ENCODE measurements around the gene RNF157.

Gene RNF157

GRCh38 chr17:76138896-76139752, 101.2 kb downstream of the RNF157 start:
- DNase-seq: no peak

DNA sequence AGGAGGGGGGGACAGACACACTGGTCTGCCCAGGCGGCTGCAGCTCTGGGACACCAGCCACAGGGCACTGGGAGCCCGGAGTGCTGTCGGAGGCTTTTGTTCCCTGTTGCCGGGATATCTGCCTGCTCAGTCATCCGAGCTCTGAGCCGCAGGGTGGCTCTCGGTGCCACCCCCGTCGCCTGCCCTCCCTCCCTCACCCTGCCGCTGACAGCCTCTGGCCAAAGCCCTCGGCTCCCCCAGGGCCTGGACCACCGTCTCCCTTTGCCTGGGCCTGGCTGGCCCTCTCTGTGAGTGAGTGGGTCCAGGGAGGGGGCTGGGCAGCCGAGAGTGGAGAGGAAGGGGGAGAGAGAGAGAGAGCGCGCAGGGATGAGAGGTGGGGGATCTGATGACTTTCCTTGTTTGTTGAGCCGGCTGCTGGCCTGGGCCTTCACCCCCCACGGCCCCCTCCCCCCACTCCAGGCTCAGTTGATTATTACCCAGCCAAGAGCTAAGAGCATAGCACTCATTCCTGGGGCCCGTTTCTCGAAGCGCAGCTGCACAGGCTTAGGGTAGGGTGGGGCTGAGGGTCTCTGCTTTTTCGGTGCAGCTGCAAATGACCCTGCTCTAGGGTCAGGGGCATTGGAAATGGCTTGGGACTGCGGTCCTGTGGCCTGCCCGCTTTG, 101.9 kb downstream of the RNF157 start:
- DNase-seq: no peak

DNA sequence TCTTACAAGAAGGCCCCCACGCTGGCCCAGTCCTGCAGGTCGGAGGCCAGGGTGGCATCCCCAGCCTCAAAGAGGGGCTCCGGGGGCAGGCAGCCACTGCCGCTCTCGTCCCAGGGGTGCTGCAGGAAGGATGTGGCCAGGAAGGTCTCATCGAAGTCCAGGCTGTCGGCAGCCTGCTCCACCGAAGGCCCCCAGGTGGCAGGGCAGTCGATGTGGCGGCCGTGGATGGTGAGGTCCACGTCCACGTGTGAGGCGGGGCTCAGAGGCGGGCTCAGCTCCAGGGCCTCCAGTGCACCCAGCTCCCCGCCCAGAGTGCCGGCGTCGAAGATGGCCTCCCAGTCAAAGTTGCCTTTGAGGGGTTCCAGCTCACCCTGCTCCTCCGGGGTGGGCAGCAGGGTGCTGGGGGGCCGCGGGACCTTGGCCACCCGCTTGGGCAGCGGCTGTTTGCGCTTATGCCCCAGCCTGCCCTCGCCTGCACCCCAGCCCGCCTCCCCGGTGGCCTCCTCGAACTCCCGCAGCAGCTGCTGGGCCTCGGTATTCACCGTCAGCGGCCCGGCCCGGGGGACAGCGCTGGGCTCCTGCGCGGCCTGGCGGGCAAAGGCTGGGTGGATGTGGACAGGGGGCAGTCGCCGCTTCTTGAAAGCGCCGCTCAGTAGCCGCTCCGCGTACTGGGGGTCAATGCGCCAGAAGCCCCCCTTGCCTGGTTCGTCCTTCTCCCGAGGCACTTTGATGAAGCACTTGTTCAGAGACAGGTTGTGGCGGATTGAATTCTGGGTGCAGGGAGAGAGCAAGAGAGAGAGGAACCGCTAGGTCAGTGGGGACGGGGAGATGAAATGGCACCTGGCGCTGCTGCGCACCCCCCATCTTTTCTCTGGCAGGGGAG, 102.7 kb downstream of the RNF157 start:
- DNase-seq: no peak

DNA sequence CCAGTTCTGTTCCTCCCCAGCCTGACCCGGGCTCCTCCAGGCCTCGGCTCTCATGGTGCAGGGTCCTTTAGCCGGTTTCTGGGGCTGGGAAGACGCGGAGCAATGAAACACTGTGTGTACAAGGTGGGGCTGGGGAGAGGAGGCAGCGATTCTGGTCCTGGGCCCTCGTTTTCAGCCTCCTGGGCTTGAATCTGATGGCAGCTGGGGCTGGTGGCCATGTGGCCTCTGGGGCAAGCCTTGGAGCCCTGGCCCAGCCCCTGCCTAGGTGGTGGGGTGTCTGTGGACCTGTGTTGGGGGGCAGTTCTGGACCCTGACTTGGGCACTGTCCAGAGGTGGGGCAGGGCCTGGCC, 103.3 kb downstream of the RNF157 start:
- DNase-seq: no peak

DNA sequence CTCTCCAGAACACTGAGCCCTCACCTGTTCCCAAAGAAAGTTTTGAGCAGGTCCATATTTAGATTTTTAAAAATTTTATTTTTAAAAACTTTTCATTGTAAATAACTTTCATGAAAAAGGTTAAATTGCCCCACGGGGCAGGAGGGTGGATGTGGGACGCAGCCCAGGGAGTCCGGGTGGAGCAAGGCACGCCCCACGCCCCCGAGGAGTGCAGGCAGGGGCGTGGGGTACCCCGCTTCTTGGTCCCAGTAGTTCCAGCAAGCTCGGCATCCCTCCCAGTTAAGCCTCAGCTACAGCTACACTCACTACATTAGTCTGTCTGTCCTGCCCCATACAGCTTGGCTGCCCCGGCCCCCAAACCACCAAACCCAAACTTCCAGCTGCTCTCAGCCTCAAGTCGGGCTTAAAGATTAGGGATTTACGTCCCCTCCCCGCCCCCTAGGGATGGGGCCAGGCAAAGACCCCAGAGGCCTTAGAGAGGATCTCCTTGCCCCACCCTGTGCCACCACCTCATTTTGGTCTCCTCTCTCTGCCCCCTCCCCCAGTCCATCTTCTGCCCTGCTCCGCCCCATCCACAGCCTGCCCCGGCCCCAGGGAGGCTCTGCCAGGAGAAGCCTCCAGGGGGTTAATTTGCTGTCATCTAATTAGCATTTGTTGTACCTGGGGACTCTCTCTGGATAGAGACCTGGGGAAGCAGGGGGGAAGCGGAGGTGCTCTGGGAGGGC, 103.9 kb downstream of the RNF157 start:
- DNase-seq: no peak

DNA sequence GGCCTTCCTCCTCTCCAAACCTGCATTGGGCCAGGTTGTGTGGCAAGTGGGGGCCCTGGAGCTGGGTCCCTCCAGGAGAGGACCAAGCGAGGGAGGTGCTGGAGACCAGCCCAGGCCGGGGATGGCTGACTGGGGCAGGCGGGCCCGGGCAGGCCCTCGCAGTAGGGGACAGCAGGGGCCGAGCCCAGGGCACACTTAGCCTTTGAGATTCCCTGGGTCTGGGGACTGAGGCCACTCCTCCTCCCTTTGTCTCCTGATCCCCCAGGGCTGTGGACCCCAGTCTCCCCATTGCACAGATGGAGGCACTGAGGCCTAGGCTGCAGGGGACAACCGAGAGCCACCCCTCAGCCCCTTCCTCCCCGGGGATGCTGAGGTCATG, 104.5 kb downstream of the RNF157 start:
- DNase-seq: no peak

- no peak for DNase-seq
These were observed 105.1 kb downstream of the RNF157 start for GRCh38 chr17:76134911-76135809.

DNA sequence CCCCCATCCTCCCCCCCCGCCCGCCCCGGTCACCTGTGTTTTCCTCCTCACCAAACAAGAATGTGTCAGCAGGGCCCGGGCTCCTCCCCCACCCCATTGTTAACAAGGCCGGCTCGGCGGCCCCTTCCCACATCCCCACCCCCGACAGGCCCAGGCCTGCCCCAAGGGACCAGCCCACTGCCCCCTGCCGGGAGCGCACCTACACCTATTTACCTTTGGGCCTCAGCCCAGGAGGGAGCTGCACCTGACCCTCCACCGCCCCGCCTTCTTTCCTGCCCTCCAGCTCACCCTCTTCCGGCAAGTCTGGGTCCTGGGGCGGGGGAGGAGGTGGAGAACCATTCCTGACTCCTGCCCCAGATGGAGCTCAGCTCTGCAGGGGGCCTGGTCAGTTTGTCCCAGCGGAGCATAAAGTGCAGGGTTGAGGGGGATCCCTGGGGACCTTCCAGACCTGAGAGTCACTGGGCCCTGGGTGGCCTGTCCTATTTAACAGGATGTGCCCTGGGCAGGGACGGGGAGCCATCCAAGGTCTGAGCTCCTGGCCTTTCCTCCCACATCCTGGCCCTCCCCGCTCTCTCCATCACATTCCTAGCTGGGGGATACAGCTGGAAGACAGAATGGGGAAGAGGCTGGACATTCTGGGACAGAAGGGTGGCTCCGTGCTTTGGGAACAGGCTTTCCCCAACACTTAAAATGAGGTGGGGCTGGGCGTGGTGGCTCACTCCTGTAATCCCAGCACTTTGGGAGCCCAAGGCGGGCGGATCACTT, 107.5 kb downstream of the RNF157 start:
- DNase-seq: peak; percentile 41

DNA sequence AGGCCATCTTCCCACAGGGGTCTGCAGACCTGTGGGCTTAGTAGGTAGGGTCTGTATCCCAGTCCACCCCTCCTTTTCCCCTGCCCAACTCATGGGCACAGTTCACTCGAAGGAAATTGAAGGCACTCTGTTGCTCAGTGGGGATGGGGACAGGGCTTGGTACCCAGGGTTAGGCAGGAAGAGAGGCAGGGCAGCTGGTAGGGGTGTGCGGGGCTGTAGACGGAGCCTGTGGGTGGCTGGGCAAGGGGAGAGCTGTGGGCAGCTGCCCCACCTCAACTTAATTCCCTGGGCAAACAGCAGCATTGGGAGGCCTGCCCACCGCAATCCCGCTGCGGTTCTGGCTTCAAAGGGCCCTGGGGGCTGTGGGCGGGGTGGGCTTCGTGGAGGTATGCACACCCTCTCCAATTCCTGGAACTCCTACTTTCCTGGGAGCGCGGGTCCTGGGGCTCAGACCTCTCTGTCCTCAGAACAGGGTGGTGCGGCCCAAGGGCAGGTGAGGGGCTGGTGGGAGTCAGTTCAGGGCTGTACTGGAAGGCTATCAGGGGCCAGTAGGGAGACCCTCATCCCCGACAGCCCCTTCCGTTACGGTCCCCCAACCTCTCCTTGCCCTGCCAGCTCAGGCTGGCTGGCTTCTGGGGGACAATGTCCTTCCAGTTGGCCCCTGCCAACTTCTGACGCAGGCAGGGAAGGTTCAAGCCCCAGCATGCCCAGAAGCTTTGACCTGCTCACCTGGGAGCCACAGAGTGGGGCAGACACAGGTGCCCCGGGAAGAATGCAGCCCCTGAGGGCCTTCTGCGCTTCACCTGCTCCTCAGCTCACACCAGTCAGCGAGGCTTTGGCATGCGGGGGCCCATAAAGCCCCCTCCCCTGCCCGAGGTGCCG, 108.4 kb downstream of the RNF157 start:
- no peak for DNase-seq

- no peak for DNase-seq
These were observed 109.1 kb downstream of the RNF157 start for GRCh38 chr17:76131051-76131691.

- DNase-seq: no peak
These were observed 109.8 kb downstream of the RNF157 start for GRCh38 chr17:76130473-76130872.

DNA sequence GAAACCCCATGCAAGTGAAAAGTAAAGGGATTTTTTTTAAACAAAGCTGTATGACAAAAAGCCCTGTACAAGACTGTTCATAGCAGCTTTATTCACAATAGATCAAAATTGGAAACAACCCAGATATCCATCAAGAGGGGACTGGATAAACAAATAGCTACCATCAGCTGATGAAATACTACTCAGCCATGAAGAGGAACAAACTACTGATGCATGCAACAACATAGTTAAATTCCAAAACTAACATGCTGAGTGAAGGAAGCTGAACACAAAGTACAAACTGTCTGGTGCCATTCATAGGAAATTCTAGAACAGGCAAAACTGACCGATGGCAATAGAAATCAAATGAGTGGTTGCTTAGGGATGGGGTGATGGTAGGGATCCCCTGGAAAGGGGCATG, 114.4 kb downstream of the RNF157 start:
- DNase-seq: no peak

DNA sequence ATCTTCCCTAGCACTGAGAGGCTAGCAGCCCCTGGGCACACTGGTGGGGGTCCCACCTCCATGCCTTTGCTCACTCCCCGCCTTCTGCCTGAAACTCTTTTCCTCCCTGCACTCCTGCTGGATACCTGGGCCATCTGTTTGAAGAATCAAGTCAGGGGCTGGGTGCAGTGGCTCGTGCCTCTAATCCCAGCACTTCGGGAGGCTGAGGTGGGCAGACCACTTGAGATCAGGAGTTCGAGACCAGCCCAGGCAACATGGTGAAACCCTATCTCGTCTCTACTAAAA, 115.0 kb downstream of the RNF157 start:
- DNase-seq: no peak

GRCh38 chr17:76124582-76125390, 115.5 kb downstream of the RNF157 start:
- DNase-seq: no peak

DNA sequence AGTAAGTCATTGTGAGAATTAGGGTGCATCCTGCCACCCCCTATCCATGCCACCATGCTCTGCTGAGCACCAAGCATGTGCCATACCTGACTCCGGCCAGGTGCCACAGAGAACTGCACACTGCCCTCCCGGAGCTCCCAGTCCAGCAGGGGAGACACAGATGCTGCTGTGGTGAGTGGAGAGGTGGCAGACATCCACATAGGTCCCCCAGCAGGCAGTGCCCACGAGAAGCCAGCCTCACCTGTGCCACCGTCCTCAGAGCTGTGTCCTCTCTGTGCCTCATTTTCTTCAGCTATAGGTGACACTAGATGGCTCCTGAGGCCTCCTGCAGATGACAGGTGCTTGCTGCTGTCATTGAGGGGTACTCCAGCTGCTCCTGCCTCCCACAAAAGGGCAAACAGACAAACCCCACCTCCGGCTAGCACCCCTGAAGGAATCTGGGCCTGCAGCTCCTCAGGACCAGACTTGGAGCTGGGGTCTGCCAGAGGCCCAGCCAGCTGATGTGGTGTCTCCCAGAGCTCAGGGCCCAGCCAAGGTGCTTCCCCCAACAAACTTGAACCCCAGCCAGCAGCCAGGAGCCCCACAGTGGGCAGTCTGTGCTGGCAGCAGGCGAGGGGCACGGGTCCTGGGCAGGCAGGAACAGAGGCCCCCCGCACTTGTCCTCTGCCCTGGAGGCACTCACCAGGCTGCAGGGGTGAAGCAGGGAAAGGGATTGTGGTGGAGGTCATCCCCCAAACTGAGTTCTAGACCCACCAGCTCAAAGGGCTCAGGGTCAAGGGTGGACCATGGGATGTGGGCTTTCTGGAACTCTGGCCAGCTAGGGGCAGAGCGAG, 116.3 kb downstream of the RNF157 start:
- peak; percentile 40 for DNase-seq

GRCh38 chr17:76123191-76123499, 117.1 kb downstream of the RNF157 start:
- no peak for DNase-seq

DNA sequence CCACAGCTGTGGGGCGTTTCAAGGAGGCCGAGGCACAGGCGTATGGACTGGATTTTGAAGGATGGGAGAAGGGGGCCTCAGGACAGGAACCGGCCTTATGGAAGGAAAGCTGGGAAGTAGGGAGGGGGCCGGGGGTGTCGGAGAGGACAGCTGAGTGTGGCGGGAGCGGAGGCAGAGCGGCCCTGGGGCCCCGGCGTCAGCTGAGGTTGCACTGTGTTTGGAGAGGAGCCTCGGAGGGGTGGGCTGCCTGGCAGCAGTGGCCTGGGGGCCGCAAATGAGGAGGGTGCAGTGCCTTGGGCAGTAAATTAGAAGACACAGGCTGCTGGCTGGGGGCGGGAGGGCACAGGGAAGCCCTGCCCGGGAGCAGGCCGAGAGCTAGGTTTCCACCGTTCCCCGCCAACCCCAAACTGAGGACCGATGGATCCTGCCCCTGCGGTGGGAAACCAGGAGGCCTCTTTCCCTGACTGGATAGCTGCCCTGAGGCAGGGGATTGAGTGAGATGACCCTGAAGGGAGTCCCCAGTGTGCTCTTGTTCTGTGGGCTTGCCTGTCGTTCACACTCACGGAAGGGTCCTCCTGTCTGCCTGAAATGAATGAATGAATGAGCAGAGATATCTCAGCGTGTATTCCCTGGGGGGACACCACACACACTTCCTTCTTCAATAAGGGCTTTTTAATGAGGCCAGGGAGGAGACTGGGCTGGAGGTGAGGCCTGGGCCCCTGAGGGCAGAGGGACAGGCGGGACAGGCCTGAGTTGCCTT, 117.7 kb downstream of the RNF157 start:
- DNase-seq: no peak

Measured in RPMI8226 (cell line).